Trophoblast cell (in vitro differentiated cells and primary cell): ENCODE data around the gene CDCA7.
A peak's percentile ranks its signal among the peaks of the same experiment; 100 is the strongest.
"Not testable (repeated sequence)": the region's sequence is repeated elsewhere in the genome, so short reads cannot be mapped to it uniquely, and the experiment has no call there.

Experiments used
- DNase-seq, 2 donors: peaks; one replicate each; pipeline ENCODE4 v3.0.0-alpha.2; 2016
- H2AFZ ChIP-seq: 2 replicates; pipeline ENCODE4 v1.6.1; 2013; ENCODE audit warnings: low read length, moderate library complexity, mild to moderate bottlenecking; ENCODE audit not compliant: insufficient read depth, poor library complexity
- H2AK5ac ChIP-seq: 2 replicates; pipeline ENCODE4 v1.6.1; 2013; ENCODE audit warnings: mild to moderate bottlenecking, low read length
- H2BK120ac ChIP-seq: 2 replicates; pipeline ENCODE4 v1.6.1; 2013; ENCODE audit warnings: low read length, mild to moderate bottlenecking, moderate library complexity; ENCODE audit not compliant: insufficient read depth, poor library complexity
- H2BK12ac ChIP-seq: 2 replicates; pipeline ENCODE4 v1.6.1; 2013; ENCODE audit warnings: mild to moderate bottlenecking, low read length, moderate library complexity
- H2BK5ac ChIP-seq: 2 replicates; pipeline ENCODE4 v1.6.1; 2013; ENCODE audit warnings: low read length, low read depth, moderate library complexity, mild to moderate bottlenecking; ENCODE audit not compliant: poor library complexity
- H3K14ac ChIP-seq: 2 replicates; pipeline ENCODE4 v1.6.1; 2013; ENCODE audit warnings: mild to moderate bottlenecking, low read length
- H3K18ac ChIP-seq: 2 replicates; pipeline ENCODE4 v1.6.1; 2013; ENCODE audit warnings: mild to moderate bottlenecking, low read length
- H3K23ac ChIP-seq: 2 replicates; pipeline ENCODE4 v1.6.1; 2013; ENCODE audit warnings: low read length
- H3K27ac ChIP-seq: 2 replicates; pipeline ENCODE4 v1.5.1; 2013; ENCODE audit warnings: low read depth, mild to moderate bottlenecking, inconsistent platforms, low read length, moderate library complexity
- H3K27me3 ChIP-seq: 2 replicates; pipeline ENCODE4 v1.6.1; 2013; ENCODE audit warnings: inconsistent platforms, mild to moderate bottlenecking, low read length, moderate library complexity; ENCODE audit not compliant: insufficient read depth
- H3K36me3 ChIP-seq, 2 experiments: 1 replicate in 1 of 2; 2 replicates in 1 of 2; pipeline ENCODE4 v1.6.1; 2013; ENCODE audit warnings: low read length in 2 of 2, mild to moderate bottlenecking in 2 of 2, moderate library complexity in 1 of 2; ENCODE audit not compliant: insufficient read depth in 2 of 2, control insufficient read depth in 1 of 2
- H3K4ac ChIP-seq: 2 replicates; pipeline ENCODE4 v1.6.1; 2013; ENCODE audit warnings: low read depth, mild to moderate bottlenecking, low read length, moderate library complexity
- H3K4me1 ChIP-seq, 2 experiments: 1 replicate in 1 of 2; 2 replicates in 1 of 2; pipeline ENCODE4 v1.6.1; 2013; ENCODE audit warnings: low read length in 2 of 2, mild to moderate bottlenecking in 2 of 2, moderate library complexity in 1 of 2; ENCODE audit not compliant: insufficient read depth in 2 of 2, control insufficient read depth in 1 of 2
- H3K4me2 ChIP-seq: 2 replicates; pipeline ENCODE4 v1.6.1; 2013; ENCODE audit warnings: inconsistent platforms, mild to moderate bottlenecking, low read length, moderate library complexity
- H3K4me3 ChIP-seq: 2 replicates; pipeline ENCODE4 v1.5.1; 2013; ENCODE audit warnings: mild to moderate bottlenecking, low read depth, low read length, inconsistent platforms
- H3K79me1 ChIP-seq: one replicate; pipeline ENCODE4 v1.6.1; 2013; ENCODE audit warnings: low read length
- H3K79me2 ChIP-seq: 2 replicates; pipeline ENCODE4 v1.6.1; 2013; ENCODE audit warnings: low read length, mild to moderate bottlenecking; ENCODE audit not compliant: control insufficient read depth, insufficient read depth, poor library complexity
- H3K9ac ChIP-seq: 2 replicates; pipeline ENCODE4 v1.6.1; 2013; ENCODE audit warnings: mild to moderate bottlenecking, low read length
- H3K9me3 ChIP-seq: 2 replicates; pipeline ENCODE4 v1.6.1; 2013; ENCODE audit warnings: low read depth, mild to moderate bottlenecking, control low read depth, inconsistent platforms, low read length; ENCODE audit not compliant: insufficient read depth
- H4K12ac ChIP-seq: 2 replicates; pipeline ENCODE4 v1.6.1; 2013; ENCODE audit warnings: low read depth, mild to moderate bottlenecking, low read length, moderate library complexity
- H4K8ac ChIP-seq: 2 replicates; pipeline ENCODE4 v1.6.1; 2013; ENCODE audit warnings: low read depth, mild to moderate bottlenecking, low read length, moderate library complexity
- H4K91ac ChIP-seq: one replicate; pipeline ENCODE4 v1.6.1; 2013; ENCODE audit warnings: low read depth, mild to moderate bottlenecking, low read length, moderate library complexity
- WGBS: extraction: QIAGEN DNeasy Blood & Tissue Kit; methylation state at CpG from one replicate; pipeline ENCODE4 v1.1.7; 2013; ENCODE audit warnings: missing lambda C conversion rate; ENCODE audit not compliant: insufficient read length, insufficient coverage; ENCODE audit errors: extremely low coverage; 5-methylcytosine and 5-hydroxymethylcytosine counted together

The CDCA7 gene

GRCh38 chr2:173333003-173333402, 21.7 kb upstream of the CDCA7 start:
- not testable (repeated sequence) for H3K79me1 ChIP-seq, H3K9ac ChIP-seq, H4K8ac ChIP-seq, H3K14ac ChIP-seq, H2BK120ac ChIP-seq, H3K27me3 ChIP-seq, DNase-seq, H2AFZ ChIP-seq, H3K18ac ChIP-seq, H3K23ac ChIP-seq, H3K4ac ChIP-seq, H4K91ac ChIP-seq, H4K12ac ChIP-seq, H3K36me3 ChIP-seq, H2AK5ac ChIP-seq, H3K79me2 ChIP-seq, H2BK5ac ChIP-seq, H3K4me3 ChIP-seq, H3K4me1 ChIP-seq, H3K9me3 ChIP-seq, H2BK12ac ChIP-seq, H3K27ac ChIP-seq, H3K4me2 ChIP-seq
- no CpG with 5 or more reads among the region's 3 CpGs for WGBS

- no peak overlapping the region for H2AK5ac ChIP-seq
- H3K4ac ChIP-seq: no peak overlapping the region
- H3K4me3 ChIP-seq: no peak overlapping the region
- no peaks in the 10 kb centered on the region for H3K9me3 ChIP-seq
- H3K36me3 ChIP-seq: no peaks in the 10 kb centered on the region
- H3K79me2 ChIP-seq: no peaks in the 10 kb centered on the region
- no peak overlapping the region for H3K27ac ChIP-seq
- no peak overlapping the region for H2AFZ ChIP-seq
- no peak overlapping the region for H3K4me2 ChIP-seq
- no peak overlapping the region for H2BK120ac ChIP-seq
- no peaks in the 10 kb centered on the region for H3K27me3 ChIP-seq
- no CpG with 5 or more reads among the region's 8 CpGs for WGBS
- no peak overlapping the region for H2BK12ac ChIP-seq
- no peak overlapping the region for H2BK5ac ChIP-seq
- no peak overlapping the region for H4K12ac ChIP-seq
- H4K8ac ChIP-seq: no peak overlapping the region
- no peaks in the 10 kb centered on the region for H3K79me1 ChIP-seq
- no peak overlapping the region for H3K23ac ChIP-seq
- no peak overlapping the region for H3K18ac ChIP-seq
- no peak overlapping the region for H3K9ac ChIP-seq
- DNase-seq: no peak
- H4K91ac ChIP-seq: no peak overlapping the region
- no peak overlapping the region for H3K14ac ChIP-seq
- no peaks in the 10 kb centered on the region for H3K4me1 ChIP-seq
These were observed 14.9 kb upstream of the CDCA7 start for GRCh38 chr2:173339807-173340206.

DNA sequence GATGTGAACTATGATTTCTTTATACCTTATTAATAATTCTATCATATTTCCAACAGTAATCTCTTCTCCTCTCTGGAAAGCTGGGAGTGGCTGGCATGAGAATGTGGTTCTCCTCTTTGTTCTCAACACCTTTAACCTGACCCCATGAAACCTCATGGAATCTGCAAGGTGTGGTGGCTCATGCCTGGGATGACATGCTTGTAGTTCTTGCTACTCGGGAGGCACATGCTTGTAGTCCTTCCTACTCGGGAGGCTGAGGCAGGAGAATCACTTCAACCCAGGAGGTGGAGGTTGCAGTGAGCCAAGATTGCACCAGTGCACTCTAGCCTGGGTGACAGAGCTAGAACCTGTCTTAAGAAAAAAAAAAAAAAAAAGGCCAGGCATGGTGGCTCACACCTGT, 10.8 kb upstream of the CDCA7 start:
- H3K27ac ChIP-seq: no peak overlapping the region
- H3K4ac ChIP-seq: no peak overlapping the region
- peak; percentile 68 to 79 for DNase-seq
- H2BK5ac ChIP-seq: no peak overlapping the region
- H2BK120ac ChIP-seq: no peak overlapping the region
- H3K9ac ChIP-seq: no peak overlapping the region
- no peak overlapping the region for H3K23ac ChIP-seq
- H3K4me2 ChIP-seq: no peak overlapping the region
- no peak overlapping the region for H4K91ac ChIP-seq
- H3K79me1 ChIP-seq: no peaks in the 10 kb centered on the region
- H2AFZ ChIP-seq: no peak overlapping the region
- H4K8ac ChIP-seq: no peak overlapping the region
- no peak overlapping the region for H3K18ac ChIP-seq
- no peak overlapping the region for H2BK12ac ChIP-seq
- H3K27me3 ChIP-seq: no peaks in the 10 kb centered on the region
- no CpG with 5 or more reads among the region's 2 CpGs for WGBS
- peaks cover 3% of the 10 kb centered on the region for H3K9me3 ChIP-seq
- no peaks in the 10 kb centered on the region for H3K79me2 ChIP-seq
- no peaks in the 10 kb centered on the region for H3K4me1 ChIP-seq
- H4K12ac ChIP-seq: no peak overlapping the region
- H3K14ac ChIP-seq: no peak overlapping the region
- H3K4me3 ChIP-seq: no peak overlapping the region
- no peaks in the 10 kb centered on the region for H3K36me3 ChIP-seq
- no peak overlapping the region for H2AK5ac ChIP-seq

GRCh38 chr2:173346035-173346434, 8.6 kb upstream of the CDCA7 start:
- no peaks in the 10 kb centered on the region for H3K4me1 ChIP-seq
- H3K4me2 ChIP-seq: no peak overlapping the region
- no peak overlapping the region for H2AK5ac ChIP-seq
- H2BK5ac ChIP-seq: no peak overlapping the region
- H3K36me3 ChIP-seq: no peaks in the 10 kb centered on the region
- no peaks in the 10 kb centered on the region for H3K79me1 ChIP-seq
- no peak overlapping the region for H2AFZ ChIP-seq
- H3K27me3 ChIP-seq: no peaks in the 10 kb centered on the region
- H3K9ac ChIP-seq: no peak overlapping the region
- no peak overlapping the region for H3K14ac ChIP-seq
- DNase-seq: no peak
- no peak overlapping the region for H4K8ac ChIP-seq
- no peak overlapping the region for H3K18ac ChIP-seq
- no peak overlapping the region for H4K12ac ChIP-seq
- H3K9me3 ChIP-seq: peaks cover 3% of the 10 kb centered on the region
- H3K27ac ChIP-seq: no peak overlapping the region
- H3K79me2 ChIP-seq: no peaks in the 10 kb centered on the region
- H2BK12ac ChIP-seq: no peak overlapping the region
- H4K91ac ChIP-seq: no peak overlapping the region
- no peak overlapping the region for H3K23ac ChIP-seq
- no peak overlapping the region for H2BK120ac ChIP-seq
- no peak overlapping the region for H3K4ac ChIP-seq
- no peak overlapping the region for H3K4me3 ChIP-seq
- no CpG with 5 or more reads among the region's 6 CpGs for WGBS
